Adipocyte (in vitro differentiated cells): ENCODE results near the gene OR6C75.
"Not testable (repeated sequence)": the region's sequence is repeated elsewhere in the genome, so short reads cannot be mapped to it uniquely, and the experiment has no call there.

Experiments
- DNase-seq: peaks from one replicate; pipeline ENCODE4 v3.0.0-alpha.2; 2015; ENCODE audit warnings: low read depth
- H3K27me3 ChIP-seq: replicated peaks from 2 replicates; pipeline ENCODE4 v1.7.0; 2013; ENCODE audit warnings: mild to moderate bottlenecking, low read length, moderate library complexity; ENCODE audit not compliant: control insufficient read depth, insufficient read depth
- H3K36me3 ChIP-seq: 2 replicates; pipeline ENCODE4 v1.7.0; 2013; ENCODE audit warnings: low read length, mild to moderate bottlenecking, moderate library complexity; ENCODE audit not compliant: control insufficient read depth, insufficient read depth, severe bottlenecking
- H3K4me1 ChIP-seq: 2 replicates; pipeline ENCODE4 v1.7.0; 2013; ENCODE audit warnings: mild to moderate bottlenecking, low read length, moderate library complexity; ENCODE audit not compliant: control insufficient read depth, insufficient read depth
- H3K4me3 ChIP-seq: 2 replicates; pipeline ENCODE4 v1.7.0; 2013; ENCODE audit warnings: mild to moderate bottlenecking, low read length, moderate library complexity
- H3K9ac ChIP-seq: 2 replicates; pipeline ENCODE4 v1.7.0; 2013; ENCODE audit warnings: mild to moderate bottlenecking, low read length, moderate library complexity
- H3K9me3 ChIP-seq: 2 replicates; pipeline ENCODE4 v1.7.0; 2013; ENCODE audit warnings: mild to moderate bottlenecking, low read length, moderate library complexity; ENCODE audit not compliant: control insufficient read depth

OR6C75 gene

DNA sequence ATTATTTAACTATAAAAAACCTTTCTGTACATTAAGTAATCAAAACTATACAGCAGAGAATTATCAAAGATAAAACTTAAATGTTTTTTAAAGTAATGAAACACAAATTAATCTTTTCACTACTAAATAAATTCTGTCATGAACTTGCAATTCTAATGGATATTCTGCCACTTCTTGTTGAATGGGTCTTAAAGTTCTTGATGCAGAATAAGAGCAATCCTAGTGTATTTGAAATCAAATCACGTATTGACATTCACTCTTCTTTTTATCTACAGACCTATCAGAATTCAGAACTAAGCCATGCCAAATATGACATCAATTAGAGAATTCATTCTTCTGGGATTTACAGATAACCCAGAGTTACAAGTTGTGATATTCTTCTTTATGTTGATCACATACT, 37.5 kb downstream of the OR6C75 start, which contains the start of gene OR6C65:
Gene OR6C65 (plus strand): TSS at position 301 of the 400 bp plus-strand sequence. CDS start 0 bp downstream, at position 301.
- no peak within 1 kb of the TSS for H3K4me3 ChIP-seq
- no peaks in the 10 kb centered on the region for H3K27me3 ChIP-seq
- no peak within 1 kb of the TSS for H3K9ac ChIP-seq
- peaks cover 2% of the 10 kb centered on the region for H3K9me3 ChIP-seq
- H3K4me1 ChIP-seq: no peaks in the 10 kb centered on the region
- no peaks in the 10 kb centered on the region for H3K36me3 ChIP-seq
- DNase-seq: no peak

DNA sequence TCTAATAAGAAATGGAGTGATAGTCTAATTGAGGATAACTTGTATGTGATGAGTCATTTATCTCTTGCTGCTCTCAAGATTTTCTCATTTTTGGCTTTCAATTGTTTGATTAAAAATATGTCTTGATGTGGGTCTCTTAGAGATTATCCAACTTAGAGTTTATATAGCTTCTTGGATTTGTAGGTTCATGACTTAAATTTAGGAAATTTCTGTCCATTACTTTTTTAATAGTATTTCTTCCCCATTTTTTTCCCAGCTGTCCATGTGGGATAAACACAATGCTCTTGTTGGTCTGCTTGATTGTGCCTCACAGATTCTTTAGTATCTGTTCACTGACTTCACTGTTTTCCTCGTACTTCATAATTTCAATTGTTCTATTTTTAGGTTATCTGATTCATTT, 45.1 kb downstream of the OR6C75 start:
- no peak for DNase-seq
- Histone ChIP-seq H3K4me3 (no peak overlapping the region), H3K9me3 (peaks cover 14% of the 10 kb centered on the region), H3K36me3 (no peaks in the 10 kb centered on the region), H3K4me1 (no peaks in the 10 kb centered on the region), H3K9ac (no peak overlapping the region), H3K27me3 (no peaks in the 10 kb centered on the region)

DNA sequence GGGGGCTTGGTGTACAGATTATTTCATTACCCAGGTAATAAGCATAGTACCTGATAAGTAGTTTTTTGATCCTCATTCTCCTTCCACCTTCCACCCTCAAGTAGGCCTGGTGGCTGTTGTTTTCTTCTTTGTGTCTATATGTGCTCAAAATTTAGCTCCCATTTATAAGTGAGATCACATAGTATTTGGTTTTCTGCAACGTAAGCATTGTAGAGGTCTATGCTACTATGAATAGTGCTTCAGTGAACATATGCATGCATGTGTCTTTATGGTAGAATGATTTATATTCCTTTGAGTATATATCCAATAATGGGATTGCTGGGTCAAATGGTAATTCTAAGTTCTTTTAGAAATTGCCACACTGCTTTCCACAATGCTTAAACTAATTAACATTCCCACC, 46.4 kb downstream of the OR6C75 start:
- not testable (repeated sequence) for H3K4me1 ChIP-seq, H3K27me3 ChIP-seq, H3K36me3 ChIP-seq, H3K4me3 ChIP-seq, DNase-seq, H3K9ac ChIP-seq
- H3K9me3 ChIP-seq: peaks cover 12% of the 10 kb centered on the region

DNA sequence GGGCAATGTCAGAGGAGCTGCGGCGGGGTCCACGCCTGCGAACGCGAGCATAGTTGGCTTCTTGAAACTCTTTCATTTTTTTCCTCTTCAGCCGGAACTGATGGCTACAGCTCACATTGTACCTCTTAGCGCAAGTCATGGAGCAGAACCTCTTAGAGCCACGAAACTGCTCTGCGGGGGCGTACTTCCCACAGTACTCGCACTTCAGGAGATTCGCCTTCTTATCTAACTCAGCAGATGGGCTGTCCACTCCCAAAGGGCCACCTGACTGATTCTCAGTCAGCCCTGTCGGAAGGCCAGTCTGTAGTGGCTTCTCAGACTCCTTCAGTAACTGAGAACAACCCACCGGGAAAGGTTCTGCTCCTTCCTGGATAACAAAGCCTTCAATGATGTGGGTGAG, 49.4 kb downstream of the OR6C75 start:
- H3K27me3 ChIP-seq, H3K36me3 ChIP-seq, DNase-seq, H3K4me1 ChIP-seq, H3K4me3 ChIP-seq, H3K9ac ChIP-seq: not testable (repeated sequence)
- H3K9me3 ChIP-seq: peaks cover 12% of the 10 kb centered on the region

DNA sequence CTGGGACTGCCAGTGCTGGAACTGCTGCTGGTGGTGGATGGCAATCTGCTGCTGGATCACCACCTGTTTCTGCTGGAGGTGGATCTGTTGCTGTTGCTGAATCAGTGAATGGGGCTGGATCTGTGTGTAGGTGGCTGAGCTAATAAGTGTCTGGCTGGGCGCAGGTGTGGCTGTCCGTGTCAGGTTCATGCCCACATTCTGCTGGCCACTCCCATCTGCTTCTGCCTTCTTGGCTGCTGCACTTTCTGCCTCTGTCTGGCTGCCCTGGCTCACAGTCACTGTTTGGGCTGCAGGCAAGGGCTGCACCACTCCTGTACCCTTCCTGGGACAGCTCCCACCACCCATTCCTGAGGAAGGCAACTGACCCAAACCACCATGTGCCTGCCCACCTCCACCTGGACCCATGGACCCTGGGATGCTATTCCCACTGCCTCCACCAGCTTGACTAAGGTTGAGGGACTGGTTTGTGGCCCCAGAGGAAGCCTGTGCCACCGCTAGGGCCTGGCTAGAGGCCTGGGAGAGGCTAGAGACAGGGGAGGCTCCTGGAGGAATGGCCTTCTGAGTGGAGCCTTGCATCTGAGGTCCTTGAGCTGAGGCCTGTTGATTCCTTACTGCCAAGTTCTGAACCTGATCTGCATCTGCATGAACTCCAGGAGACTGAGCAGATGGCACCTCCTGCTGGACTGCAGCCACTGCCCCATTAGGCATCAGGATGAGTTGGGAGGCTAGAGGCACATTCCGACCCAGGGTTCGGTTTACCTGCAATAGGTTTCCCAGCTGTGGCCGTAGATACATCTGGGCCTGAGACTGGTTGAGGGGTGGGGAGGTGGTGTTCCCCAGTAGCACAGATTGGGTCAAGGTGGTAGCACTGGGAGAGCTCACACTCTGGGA, 51.0 kb downstream of the OR6C75 start:
- H3K9ac ChIP-seq, H3K4me3 ChIP-seq, H3K4me1 ChIP-seq, DNase-seq, H3K36me3 ChIP-seq, H3K27me3 ChIP-seq, H3K9me3 ChIP-seq: not testable (repeated sequence)

DNA sequence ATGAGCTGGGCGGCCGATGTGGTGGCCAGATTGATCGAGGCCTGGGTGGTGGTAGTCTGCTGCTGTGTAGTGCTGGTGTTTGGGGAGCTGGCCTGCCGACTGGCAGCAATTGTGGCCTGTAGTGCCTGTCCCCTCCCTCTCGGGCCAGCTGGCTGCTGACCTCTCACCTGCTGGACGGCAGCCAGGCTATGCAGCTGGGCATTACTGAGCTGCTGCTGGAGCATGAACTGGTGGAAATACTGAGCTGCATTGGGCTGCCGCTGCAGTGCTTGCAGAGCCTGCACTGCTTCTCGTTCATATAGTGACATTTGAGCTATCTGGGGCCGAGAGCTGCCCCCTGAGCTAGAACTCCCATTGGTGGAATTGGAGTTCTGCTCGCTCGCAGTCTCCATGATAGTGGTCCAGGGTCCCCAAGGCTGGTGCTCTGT, 51.6 kb downstream of the OR6C75 start:
- H3K27me3 ChIP-seq, H3K36me3 ChIP-seq, H3K9me3 ChIP-seq, H3K4me1 ChIP-seq, H3K4me3 ChIP-seq, DNase-seq, H3K9ac ChIP-seq: not testable (repeated sequence)

DNA sequence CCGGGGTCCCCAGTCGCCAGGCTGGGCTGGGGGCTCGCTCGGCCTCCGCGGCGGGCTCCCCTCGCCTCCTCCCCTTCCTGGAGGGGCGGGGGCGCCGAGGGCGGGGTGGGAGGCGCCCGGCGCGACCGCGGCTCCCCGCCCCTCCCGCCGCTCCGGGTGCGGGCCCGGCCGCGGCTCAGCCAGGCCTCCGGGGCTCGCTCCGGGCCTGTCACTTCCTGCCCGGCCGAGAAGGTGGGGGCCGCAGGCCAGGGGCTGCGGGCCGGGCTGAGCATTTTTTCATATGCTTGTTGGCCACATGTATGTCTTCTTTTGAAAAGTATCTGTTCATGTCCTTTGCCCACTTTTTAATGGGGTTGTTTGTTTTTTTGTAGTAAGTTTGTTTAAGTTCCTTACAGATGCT, 52.1 kb downstream of the OR6C75 start:
- H3K9me3 ChIP-seq, H3K9ac ChIP-seq, H3K4me3 ChIP-seq, H3K36me3 ChIP-seq, H3K27me3 ChIP-seq, H3K4me1 ChIP-seq, DNase-seq: not testable (repeated sequence)

DNA sequence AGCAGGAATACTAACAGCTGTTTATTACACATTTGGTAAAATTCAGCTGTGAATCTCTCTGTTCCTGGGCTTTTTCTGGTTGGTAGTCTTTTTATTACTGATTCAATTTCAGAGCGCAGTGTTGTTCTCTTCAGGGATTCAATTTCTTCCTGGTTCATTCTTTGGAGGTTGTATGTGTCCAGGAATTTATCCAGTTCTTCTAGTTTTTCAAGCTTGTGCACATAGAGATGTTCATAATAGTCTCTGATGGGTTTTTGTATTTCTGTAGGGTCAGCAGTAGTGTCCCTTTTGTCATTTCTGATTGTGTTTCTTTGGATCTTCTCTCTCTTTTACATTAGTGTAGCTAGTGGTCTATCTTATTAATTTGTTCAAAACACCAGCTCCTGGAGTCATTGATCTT, 54.2 kb downstream of the OR6C75 start:
- no peak for DNase-seq
- Histone ChIP-seq H3K36me3 (no peaks in the 10 kb centered on the region), H3K4me1 (no peaks in the 10 kb centered on the region), H3K27me3 (no peaks in the 10 kb centered on the region), H3K9ac (no peak overlapping the region), H3K9me3 (no peaks in the 10 kb centered on the region), H3K4me3 (no peak overlapping the region)
